HG03175 (cell line): ENCODE data around the gene MIPOL1.
"Not testable (repeated sequence)": the region's sequence is repeated elsewhere in the genome, so short reads cannot be mapped to it uniquely, and the experiment has no call there.

Source experiments
- ATAC-seq: cut with Tn5 transposase; IDR thresholded peaks from one replicate; pipeline ENCODE4 v1.9.1; 2021; ENCODE audit warnings: mild to moderate bottlenecking, moderate library complexity; ENCODE audit not compliant: unreplicated experiment

MIPOL1 gene, protein sequence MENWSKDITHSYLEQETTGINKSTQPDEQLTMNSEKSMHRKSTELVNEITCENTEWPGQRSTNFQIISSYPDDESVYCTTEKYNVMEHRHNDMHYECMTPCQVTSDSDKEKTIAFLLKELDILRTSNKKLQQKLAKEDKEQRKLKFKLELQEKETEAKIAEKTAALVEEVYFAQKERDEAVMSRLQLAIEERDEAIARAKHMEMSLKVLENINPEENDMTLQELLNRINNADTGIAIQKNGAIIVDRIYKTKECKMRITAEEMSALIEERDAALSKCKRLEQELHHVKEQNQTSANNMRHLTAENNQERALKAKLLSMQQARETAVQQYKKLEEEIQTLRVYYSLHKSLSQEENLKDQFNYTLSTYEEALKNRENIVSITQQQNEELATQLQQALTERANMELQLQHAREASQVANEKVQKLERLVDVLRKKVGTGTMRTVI

DNA sequence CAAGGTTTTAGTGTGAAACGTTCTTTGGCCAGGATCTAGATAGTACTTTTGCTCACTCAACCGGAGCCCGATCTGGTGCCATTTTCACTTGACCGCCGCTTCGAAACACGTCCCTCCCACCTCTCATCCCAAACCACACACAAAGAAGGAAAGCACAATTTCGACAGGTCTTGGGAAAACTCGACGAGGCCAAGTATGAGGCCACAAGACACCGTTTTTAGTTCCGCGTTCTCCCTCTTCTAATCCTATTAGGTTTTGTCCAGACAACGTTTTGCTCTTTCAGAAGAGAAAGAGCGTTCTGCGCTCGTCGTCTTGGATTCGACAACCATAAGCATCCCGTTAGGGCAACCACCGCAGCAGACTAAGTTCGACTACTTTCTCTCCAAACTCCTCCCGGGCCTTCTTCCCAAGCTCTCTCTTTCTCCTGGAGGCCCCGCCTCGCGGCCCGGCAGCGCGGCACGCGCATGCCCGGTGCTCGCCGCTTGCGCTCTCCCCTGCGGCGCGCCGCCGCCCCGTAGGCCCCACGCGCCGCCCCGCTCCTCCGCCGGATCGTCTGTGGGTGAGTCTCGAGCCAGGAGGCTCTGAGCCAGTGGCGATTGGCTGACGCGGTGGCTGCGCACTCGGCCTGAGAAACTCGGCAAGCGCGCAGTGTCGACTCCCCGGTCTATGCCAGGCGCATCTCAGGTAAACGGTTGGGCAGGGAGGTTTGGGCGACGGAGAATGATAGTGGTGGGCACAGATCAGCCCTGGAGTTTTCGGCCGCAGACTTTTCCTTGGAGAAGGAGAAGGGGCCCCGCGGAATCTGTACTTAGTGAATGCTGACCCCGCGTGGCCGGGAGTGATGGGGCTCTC, at the start of gene MIPOL1:
Gene MIPOL1 (plus strand): TSS at position 517 of the 852 bp plus-strand sequence. CDS start 49,952 bp downstream, outside the sequence.
- ATAC-seq = no peak

DNA sequence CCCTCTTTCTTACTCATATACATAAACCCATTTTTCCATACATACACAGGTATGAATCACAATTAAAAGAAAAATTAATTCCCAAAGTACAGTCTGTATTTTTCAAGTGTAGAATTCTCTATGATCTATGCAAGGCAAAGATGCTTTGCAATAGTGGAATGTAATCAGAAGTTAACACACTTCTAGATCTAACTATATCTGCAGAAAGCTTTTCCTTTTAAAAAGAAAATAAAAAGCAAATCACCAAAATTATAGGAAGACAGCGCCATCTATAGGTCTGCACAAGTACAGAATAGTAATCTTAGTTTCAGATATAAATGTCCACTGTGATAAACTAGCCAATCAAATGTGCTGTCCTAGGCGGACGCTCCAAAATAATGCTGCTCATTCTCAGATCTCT, 47.3 kb upstream of the MIPOL1 start:
- peak; percentile 64 for ATAC-seq

DNA sequence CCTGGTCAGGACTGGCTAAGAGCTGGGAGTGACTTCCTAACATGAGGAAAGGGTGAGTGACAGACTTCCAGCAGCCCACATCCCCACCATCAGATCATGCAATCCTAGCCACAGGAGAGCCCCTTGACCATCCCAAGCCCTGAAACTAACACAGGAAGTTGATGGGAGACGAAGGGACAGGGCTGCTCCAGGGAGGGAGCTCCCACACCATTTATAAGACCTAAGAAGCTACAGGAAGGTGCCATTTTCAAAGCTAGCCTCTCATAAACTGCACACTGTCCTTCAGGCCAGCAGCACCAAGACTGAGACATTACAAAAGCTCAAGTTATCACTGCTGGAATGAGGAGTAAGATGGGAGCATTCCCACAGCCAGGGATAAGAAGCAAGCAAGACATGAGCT, 44.7 kb upstream of the MIPOL1 start:
- no peak for ATAC-seq

DNA sequence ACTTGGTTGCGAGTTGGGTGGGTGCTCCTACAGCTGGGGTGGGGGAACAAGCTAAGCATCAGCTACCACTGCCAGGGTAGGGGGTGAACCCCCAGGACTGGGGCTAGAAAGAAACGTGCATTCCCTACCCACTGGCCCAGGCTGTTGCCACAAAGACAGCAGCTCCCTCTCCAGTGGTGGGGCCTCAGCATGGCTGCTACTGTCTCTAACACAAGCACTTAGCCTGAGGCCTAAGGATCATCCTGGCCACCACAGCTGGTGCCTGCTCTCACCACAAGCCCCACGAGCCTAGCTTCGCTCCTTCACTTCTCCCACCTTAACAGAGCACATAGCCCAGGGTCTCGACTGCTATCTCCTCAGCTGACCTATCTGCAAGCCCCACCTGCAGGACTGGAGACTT, 44.3 kb upstream of the MIPOL1 start:
- no peak for ATAC-seq

DNA sequence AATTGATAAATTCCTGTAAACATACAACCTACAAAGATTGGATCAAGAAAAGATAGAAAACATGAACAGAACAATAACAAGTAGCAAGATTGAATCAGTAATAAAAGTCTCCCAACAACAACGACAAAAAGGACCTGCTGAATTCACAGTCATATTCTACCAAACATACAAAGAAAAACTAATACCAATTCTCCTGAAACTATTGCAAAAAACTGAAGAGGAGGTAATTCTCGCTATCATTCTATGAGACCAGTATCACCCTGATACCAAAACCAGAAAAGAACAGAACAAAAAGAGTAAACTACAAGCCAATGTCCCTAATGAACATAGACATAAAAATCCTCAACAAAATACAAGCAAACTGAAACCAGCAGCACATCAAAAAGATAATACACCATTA, 39.8 kb upstream of the MIPOL1 start:
- ATAC-seq = no peak

DNA sequence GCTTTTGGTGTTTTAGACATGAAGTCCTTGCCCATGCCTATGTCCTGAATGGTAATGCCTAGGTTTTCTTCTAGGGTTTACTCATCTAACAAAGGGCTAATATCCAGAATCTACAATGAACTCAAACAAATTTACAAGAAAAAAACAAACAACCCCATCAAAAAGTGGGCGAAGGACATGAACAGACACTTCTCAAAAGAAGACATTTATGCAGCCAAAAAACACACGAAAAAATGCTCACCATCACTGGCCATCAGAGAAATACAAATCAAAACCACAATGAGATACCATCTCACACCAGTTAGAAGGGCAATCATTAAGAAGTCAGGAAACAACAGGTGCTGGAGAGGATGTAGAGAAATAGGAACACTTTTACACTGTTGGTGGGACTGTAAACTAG, 35.4 kb upstream of the MIPOL1 start:
- not testable (repeated sequence) for ATAC-seq

DNA sequence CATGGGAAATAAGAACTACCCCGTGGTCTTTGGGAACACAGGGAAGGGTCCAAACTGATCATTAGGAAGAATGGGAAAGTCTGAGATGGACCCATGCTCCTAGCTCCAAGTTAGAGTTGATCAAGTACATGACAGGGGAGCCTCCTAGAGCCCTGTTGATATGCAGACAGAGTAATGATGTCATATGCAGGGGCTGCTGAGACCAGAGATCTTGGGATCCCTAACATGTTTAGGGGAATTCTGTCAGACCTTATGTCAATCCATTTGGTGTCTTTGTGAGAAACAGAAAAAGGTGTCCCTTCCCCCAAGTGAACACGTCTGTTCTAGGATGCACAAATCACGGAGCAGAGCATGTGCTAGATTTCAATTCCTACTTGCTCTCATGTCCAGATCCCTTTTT, 31.9 kb upstream of the MIPOL1 start:
- no peak for ATAC-seq

DNA sequence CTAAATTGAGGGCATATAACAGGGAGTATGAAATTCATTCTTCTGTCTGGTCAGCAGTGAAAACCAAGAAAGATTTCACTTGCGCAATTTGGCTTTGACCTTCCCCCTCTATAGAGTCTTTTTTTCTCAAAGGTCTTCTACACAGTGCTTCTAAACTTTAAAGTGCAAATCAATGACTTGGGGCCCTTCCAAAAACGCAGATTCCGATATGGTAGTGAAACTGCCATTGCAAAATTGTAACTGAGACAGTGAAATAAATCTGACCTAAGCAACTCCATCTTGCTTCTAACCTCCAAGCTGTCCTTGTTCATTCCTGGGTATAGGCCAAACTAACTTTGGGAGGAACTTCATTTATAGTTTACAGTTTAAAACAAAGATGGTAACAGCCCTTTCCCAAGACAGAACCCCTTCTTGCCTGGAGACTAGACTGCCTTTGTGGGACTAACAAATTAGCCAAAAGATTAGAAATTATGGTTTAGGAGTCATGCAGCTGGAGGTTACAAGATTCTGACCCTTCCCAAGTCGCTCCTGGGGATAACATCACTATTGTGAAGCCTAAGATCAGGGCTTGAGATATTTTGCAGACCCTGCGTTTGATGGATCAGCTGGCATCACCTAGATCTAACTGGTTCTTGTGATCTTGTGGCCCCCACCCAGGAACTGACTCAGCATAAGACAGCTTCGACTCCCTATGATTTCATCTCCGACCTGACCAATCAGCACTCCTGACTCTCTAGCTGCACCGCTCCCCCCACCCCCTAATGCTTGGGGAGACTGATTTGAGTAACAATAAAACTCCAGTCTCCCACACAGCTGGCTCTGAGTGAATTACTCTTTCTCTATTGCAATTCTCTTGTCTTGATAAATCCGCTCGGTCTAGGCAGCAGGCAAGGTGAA, 30.3 kb upstream of the MIPOL1 start:
- no peak for ATAC-seq

DNA sequence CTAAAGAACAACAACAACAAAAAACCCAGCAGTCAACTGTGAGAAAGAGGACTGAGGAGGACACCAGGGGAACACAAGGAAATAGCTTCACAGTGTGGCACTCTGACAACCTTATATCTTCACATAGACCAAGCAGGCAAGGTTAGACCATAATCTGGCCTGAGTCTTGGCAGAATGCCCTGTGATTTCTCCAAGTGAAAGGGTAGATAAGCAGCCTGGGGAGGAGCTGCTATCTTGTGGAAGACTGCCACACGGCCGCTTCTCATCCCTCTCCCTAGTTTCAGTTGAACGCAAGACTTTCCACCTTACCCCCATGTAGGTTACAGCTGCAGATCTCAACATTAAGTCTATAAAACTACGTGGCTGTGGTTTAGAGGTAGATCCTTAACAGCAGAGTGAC, 29.0 kb upstream of the MIPOL1 start:
- ATAC-seq = no peak

DNA sequence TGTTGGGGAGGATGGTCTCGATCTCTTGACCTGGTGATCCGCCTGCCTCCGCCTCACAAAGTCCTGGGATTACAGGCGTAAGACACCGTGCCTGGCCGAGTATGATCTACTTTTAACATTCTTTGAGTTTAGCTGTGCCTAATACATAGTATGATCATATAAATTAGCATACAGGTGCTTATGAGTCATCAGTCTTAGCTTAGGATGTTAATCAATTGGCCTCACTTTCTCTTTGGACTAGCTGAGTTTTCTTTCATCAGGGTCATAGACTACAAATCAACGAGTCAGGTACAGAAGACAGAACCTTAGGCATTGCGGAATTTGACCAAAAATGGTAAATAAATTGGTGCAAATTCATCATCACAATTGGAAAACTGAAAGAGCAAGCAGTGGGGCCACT, 27.5 kb upstream of the MIPOL1 start:
- no peak for ATAC-seq

DNA sequence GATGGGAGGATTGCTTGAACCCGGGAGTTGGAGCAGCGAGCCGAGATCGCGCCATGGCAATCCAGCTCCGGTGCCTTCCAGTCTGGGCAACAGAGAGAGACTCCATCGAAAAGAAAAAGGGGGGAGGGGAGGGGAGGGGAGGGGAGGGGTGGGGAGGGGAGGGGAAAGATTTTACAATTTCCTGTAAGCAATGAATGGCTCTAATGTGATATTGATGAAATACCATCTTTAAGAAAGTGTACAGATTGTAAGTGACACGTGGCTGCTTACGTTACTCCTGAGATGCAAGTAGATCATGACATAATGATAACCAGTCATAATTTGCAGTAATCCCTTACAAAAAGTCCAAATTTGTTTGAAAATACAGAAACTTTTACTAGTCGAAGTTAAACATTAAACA, 26.7 kb upstream of the MIPOL1 start:
- ATAC-seq = no peak

DNA sequence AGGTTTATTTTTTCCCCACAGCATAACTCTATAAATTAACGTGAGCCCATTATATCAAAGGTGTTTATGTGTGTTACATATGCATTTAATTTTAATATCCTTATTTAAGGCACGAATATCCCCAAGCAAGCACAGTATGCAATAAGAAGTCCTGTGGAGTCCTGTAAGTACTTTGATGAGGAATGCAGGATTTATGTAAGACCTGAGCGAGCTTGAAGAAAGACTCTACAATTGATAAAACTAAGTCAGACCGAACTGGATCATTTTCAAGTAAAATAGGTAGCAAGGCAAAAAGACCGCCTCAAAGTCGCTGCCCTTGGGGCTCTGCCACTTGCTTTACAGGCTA, 26.1 kb upstream of the MIPOL1 start:
- ATAC-seq = no peak

DNA sequence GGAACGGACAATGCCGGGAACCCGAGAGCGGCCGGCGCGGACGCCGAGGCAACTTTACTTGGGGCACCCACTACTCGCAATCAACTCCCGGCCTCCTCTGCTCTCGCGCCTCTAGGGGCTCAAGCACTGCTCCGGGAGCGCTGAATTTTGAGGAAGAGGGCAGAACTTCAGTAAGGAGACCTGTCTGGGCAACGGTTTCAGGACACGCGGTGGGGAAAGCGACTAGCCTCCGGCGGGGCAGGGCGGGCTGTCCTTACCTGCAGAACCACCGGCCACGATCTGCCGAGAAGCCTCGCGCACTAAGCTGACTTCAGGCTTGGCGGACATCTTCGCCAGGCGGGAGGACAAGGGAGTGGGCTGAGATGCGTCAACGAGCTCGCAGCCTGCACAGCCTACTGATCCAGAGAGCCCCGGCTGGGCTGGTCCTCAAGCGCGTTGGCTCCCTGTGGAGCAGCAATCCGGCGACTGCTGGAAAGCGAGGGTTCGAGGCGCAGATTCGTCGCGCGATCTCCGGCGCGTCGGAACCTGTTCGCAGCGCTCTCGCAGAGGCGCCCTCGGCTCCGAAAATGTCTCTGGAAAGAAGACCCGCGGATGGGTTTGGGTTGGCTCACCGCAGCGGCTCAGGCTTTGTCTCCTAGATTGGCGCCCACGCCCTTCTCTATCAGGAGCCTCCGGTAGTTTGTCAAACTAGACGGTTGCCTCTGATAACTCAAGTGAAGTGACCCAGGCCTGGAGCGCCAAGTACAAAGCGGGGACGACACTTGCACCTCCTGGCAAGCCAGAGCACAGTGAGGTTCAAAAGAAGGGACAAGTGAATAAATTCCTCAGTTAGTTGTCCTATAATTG, 25.5 kb upstream of the MIPOL1 start, which contains the start of gene SLC25A21:
Gene SLC25A21 (minus strand): TSS at position 583 of the 846 bp plus-strand sequence.
- no peak for ATAC-seq

DNA sequence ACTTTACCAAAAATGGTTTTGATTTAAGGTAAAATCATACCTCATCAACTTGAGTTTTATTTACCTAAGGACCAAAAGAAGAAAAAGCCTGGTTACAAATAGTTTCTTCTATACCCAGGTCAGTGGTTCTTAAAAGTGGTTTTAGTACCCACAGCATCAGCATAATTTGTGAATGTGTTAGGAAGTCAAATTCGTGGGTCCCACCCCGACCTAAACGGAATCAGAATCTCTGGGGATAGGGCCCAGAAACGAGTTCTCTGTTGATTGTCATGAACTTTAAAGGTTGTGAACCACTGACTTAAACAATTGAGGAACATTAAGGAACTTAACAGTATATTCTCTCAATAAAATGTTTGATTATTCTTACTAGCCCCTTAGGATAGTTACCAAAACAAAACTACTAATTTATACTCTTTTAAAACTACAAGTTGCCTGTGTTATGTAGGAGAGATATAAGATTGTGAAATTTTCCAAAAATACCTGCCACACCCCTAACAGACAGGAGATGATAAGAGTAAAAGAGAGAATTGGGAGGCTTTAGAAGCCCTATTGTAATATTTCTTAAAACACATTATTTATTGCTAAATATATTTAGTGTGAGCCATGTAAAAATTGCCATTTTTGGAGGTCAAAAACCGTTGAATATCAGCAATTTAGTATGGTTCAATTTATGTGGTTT, 24.7 kb upstream of the MIPOL1 start:
- ATAC-seq = no peak

DNA sequence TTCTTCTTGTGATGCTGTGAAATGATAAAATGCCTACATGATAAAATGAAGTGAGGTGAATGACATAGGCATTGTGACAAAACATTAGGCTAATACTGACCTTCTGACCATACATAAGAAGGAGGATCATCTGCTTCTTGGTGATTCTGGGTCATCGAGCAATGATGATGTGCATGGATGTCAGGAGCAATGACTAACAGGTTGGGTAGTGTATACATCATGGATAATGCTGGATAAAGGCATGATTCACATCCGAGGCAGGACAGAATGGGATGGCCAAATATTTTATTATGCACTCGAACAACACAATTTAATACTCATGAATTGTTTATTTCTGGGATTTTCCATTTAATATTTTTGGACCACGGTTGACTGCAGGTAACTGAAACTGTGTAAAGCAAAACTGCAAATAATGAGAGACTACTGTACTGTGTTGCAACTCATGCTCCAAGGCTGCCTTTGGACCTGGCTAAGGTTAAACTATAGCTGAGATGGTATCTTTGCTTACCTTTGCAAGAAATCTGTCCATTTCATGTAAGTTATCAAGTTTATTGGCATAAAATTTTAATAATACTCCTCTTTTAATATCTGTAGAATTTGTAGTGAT, 17.7 kb upstream of the MIPOL1 start:
- ATAC-seq = no peak

DNA sequence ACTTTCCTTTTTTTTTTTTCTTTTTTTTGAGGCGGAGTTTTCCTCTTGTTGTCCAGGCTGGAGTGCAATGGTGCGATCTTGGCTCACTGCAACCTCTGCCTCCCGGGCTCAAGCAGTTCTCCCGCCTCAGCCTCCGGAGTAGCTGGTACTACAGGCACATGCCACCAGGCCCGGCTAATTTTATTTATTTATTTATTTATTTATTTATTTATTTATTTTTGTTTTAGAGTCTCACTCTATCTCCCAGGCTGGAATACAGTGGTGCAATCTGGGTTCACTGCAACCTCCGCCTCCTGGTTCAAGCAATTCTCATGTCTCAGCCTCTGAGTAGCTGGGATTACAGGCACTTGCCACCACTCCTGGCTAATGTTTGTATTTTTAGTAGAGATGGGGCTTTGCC, 16.9 kb upstream of the MIPOL1 start:
- ATAC-seq = not testable (repeated sequence)

DNA sequence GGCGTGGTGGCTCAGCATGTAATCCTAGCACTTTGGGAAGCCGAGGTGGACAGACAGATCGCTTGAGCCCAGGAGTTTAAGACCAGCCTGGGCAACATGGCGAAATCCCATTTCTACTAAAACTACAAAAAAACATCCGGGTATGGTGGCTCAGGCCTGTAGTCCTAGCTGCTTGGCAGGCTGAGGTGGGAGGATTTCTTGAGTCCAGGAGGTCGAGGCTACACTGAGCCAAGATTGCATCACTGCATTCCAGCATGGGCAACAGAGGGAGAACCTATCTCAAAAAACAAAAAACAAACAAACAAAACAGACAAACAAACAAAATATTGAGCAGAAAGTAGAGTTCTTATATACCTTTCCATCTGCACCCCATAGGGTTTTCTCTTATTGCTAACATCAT, 16.3 kb upstream of the MIPOL1 start:
- ATAC-seq = no peak

DNA sequence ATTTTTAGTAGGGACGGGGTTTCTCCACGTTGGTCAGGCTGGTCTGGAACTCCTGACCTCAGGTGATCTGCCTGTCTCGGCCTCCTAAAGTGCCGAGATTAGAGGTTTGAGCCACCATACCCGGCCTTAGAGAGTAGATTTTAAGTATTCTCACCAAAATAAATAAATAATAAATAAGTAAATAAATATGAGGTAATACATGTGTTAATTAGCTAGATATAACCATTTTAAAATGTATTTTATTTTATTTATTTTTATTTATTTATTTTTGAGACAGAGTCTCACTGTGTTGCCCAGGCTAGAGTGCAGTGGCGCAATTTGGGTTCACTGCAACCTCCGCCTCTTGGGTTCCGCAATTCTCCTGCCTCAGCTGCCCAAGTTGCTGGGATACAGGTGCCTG, 13.2 kb upstream of the MIPOL1 start:
- ATAC-seq = not testable (repeated sequence)

DNA sequence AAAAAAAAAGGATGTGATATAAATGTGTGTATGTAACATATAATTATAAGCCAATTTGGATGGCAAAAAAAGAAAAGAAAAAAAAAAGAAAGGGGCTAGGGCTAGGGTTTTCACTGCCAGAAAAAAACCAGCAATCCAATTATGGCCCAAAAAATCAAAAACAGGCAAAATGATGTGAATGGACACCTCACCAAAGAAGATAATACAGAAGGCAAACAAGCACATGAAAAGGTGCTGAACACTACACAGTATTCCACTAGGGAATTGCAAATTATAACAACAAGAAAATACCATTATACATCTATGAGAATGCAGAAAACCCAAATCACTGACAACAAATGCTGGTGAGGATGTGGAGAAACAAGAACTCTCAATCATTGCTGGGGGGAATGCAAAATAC, 12.1 kb upstream of the MIPOL1 start:
- no peak for ATAC-seq
